GM20000 (cell line): ENCODE results near the gene PTPN1.
"Not testable (repeated sequence)": the region's sequence is repeated elsewhere in the genome, so short reads cannot be mapped to it uniquely, and the experiment has no call there.

Experiments
- DNase-seq: peaks from one replicate; pipeline ENCODE4 v3.0.0; 2012; ENCODE audit warnings: low spot score
- TF ChIP-seq, protein P1 (sequence below): IDR thresholded peaks from 2 replicates; pipeline ENCODE4 v1.5.1; 2012; ENCODE audit warnings: mild to moderate bottlenecking, control low read depth; ENCODE audit errors: extremely low read depth, missing control alignments

Gene PTPN1

DNA sequence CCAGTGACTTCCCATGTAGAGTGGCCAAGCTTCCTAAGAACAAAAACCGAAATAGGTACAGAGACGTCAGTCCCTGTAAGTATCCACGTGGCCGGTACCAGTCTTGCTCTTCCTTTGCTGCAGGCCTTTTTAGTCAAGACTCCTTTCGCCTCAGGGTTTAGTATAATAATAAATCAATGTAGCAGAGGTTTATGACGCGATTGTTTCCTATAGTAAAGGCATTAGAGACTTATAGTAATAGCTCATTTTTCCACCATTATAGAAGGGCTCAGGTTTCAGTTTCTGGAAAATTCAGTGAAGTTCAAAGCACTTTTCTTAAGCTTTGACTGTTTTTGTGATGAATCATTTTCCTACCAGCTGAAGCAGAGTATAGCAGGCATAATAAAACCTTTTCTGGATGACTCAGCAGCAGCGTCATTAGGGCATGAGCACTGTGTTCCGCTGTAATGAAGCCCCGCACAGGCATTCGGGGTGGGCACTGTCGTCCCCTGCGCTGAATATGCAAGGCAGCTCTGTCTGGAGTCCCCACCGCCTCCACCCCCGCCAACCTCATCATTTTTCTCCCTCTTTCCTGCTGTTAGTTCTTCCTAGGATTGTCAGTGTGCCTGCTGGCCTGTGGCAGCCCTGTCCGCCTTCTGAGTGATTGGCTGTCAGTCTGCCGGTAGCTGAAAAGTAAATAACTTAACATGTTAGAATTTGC lies 51.3 kb downstream of the PTPN1 start:
- DNase-seq = no peak

DNA sequence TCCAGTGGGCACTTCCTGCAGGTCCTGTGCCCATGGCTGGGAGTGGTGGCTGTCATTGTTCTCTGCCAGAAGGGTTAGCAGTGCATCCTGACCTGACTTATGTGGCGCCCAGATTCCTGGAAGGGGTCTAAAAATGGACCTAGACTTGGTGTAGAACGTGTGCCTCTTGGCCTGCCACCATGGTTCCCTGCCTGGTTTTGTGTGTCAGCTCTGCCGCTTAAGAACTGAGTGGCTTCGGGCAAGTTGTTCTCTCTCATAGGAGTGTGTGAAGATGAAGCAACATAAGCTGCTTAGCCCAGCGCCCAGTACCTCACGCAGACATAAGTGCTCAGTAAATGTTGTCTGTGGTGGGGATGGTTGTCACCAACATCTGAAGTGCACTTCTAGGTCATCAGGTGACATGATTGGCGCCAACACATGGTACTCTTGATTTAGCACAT lies 52.1 kb downstream of the PTPN1 start:
- TF ChIP-seq, protein P1, sequence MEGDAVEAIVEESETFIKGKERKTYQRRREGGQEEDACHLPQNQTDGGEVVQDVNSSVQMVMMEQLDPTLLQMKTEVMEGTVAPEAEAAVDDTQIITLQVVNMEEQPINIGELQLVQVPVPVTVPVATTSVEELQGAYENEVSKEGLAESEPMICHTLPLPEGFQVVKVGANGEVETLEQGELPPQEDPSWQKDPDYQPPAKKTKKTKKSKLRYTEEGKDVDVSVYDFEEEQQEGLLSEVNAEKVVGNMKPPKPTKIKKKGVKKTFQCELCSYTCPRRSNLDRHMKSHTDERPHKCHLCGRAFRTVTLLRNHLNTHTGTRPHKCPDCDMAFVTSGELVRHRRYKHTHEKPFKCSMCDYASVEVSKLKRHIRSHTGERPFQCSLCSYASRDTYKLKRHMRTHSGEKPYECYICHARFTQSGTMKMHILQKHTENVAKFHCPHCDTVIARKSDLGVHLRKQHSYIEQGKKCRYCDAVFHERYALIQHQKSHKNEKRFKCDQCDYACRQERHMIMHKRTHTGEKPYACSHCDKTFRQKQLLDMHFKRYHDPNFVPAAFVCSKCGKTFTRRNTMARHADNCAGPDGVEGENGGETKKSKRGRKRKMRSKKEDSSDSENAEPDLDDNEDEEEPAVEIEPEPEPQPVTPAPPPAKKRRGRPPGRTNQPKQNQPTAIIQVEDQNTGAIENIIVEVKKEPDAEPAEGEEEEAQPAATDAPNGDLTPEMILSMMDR = no peak
- DNase-seq = no peak

More for the DNA sequence above, 51.3 kb downstream of the PTPN1 start:
- TF ChIP-seq, protein P1 = no peak

- TF ChIP-seq, protein P1 = no peak
- no peak for DNase-seq
These were observed 53.2 kb downstream of the PTPN1 start for GRCh38 chr20:50563133-50563944.

DNA sequence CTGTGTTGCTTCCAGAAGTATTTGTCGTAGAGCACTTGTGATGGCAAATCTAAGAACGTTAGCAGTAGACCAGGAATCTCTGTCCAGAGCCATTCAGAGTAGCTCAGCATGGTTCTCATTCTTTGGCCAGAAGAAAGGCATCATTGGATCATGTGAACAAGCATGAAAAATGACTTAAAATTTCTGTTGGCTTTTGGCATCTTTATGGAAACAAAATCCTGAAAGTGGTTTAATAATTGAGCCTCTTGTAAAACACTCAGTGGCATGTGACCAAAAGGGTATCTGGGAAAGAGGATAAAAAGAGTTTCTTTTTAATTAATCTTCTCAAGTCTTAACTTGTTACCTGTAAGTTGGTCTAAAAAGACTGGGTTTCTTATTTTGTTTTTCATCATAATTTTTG lies 55.2 kb downstream of the PTPN1 start:
- TF ChIP-seq, protein P1 = no peak
- DNase-seq = no peak

GRCh38 chr20:50565871-50566270 lies 55.7 kb downstream of the PTPN1 start:
- DNase-seq = no peak
- TF ChIP-seq, protein P1 = no peak

GRCh38 chr20:50567860-50568548 lies 57.8 kb downstream of the PTPN1 start:
- no peak for DNase-seq
- TF ChIP-seq, protein P1 = no peak

DNA sequence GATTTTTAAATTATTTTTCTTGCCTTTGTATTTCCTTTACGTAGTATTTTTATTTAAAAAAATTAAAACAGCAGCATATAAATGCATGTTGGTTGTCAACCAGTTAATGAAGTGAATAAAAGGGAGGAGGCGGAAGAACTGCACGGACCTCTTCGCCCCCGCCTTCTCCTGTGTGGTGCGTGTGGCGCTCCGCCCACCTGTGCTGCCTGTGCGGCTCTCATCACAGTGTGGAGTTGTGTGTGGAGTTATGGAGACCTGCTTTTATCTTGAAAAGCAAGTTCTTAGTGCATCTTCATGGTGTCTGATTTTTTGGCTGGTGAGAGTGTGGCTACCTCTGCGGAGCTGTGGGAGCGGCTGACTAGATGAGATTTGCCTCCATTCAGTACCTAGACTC lies 58.4 kb downstream of the PTPN1 start:
- no peak for DNase-seq
- TF ChIP-seq, protein P1 = no peak

DNA sequence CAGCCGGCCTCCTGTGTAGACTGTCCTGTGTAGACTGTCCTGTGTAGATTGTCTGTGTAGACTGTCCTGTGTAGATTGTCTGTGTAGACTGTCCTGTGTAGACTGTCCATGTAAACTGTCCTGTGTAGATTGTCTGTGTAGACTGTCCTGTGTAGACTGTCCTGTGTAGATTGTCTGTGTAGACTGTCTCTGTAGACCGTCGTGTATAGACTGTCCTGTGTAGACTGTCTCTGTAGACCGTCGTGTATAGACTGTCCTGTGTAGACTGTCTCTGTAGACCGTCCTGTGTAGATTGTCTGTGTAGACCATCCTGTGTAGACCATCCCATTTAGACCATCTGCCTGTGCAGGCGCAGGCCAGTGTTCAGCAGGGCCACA lies 59.3 kb downstream of the PTPN1 start:
- DNase-seq = not testable (repeated sequence)
